ENCODE data around the gene OPRM1.

OPRM1 gene

DNA sequence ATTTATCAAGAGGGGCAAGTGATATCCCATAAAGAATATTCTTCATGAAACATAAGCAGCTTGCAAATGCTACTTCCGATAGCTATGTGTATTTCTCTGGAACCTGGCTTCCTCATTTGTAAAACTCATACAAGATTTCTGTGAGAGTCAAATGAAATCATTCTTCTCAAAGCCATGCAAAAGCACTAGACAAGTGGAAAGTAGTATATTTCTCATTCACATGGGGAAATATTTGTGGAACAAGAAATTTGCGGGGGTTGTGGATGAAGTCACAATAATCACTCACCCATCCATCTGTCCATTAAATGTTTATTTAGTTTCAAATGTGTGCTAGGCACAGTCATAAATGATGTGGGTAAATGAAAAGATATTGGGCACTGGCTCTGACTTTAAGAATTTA is 167.1 kb downstream of the OPRM1 start:
- no peak for DNase-seq (ENCODE audit: low read depth)

DNA sequence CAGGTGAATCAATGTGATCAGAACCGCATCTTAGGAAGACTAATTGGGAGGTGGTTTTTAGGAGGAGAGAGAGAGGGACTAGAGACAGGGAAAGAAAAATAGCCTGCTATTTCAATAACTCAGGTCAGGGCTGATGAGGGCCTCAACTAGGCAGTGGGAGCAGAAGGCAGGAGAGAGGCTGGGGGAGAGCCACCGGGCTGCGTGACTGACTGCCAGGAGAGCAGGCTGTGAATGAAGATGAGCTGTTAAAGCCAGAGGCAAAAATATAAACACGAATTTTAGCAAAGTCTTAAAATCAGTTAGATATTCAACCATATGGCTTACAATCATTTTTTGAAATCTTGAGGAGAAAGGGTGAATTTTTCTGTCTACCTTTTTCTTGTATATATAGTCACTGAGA is 168.0 kb downstream of the OPRM1 start:
- DNase-seq (ENCODE audit: low read depth) = no peak

DNA sequence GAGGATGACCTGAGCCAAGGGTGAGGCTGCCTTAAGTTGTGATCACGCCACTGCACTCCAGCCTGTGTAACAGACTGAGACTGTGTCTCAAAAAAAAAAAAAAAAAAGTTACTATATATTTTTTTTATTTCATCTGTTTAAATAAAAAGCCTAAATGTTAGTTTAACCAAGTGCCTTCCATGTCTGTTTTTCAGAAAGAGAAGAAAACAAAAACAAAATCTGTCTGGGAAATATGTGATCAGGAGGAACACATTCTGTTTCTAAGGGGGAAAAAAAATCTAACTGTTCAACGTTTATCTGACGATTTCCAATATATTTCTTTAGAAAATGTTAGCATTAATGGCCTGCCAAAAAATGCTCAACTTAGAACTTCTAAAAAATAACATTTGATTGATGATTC is 170.5 kb downstream of the OPRM1 start:
- DNase-seq (ENCODE audit: low read depth) = no peak

DNA sequence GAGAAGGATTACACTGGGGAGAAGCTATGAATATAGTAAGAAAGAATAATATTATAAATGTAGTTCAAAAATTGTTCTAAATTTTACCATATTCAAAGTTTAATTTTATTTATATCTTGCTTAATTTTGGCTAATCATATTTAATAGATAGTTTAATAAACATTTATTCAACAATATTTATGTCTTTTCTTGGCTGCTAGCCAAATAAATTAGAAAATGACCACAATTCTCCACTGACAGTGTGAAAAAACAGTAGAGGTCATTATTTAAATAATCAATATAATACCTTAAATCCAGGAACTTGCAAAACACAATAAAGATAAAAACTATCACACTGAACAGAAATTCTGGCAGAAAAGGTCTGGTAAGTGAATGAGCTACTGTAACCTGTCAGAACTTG is 171.6 kb downstream of the OPRM1 start:
- DNase-seq (ENCODE audit: low read depth) = no peak

DNA sequence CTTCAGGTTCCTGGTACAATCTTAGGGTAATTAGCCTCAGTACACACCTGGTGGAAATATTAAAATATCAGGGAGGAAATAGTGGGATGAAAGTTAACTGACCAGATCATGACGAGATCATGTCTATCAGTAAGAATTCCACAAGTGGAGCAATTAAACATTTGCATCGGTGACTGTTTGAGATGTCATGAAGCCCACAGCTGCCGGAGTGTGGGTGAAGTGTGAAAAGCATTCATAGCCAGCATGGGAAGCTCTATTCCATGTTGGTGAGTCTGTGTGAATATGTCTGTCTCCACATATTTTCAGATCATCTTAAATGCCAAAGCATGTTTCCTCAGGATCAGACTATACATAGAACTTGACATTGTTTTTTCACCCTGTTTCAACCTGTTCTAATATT is 174.7 kb downstream of the OPRM1 start:
- DNase-seq (ENCODE audit: low read depth) = no peak

DNA sequence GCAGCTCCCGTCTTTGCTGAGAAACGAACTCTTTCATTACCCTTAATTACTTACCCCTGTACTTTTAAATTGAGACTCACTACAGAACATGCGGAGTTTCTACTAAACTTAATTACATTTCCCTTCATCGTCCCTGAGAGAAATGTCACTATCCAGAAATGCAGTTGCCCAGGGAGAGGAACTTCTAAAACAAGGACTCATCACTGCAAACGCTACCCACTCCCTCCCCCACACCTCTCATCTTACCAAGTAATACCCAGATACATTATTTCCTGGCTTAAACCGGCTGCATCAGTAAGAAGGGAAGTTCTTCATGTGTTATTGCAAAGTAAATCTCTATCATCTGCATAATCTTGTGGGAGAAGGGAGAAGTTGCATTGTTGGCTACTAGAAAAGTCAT is 179.3 kb downstream of the OPRM1 start:
- DNase-seq (ENCODE audit: low read depth) = no peak

DNA sequence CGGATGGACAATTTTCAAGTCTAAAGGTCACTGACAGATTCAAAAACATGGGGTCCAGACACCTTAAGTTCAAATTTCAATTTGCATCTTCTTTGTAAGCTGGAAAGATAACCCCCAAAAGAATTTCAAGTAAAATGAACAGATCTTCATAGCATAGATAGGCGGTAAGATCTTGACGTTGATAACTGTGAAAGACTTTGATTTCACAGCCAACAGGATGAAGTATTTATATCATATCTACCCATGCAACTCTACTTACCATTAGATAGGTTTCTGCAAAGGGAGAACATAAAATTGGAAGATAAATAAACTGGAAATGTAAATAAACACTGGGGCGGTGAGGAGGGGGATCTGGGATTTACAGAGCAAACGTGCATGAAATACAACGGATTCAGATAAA is 179.7 kb downstream of the OPRM1 start:
- DNase-seq (ENCODE audit: low read depth) = no peak

DNA sequence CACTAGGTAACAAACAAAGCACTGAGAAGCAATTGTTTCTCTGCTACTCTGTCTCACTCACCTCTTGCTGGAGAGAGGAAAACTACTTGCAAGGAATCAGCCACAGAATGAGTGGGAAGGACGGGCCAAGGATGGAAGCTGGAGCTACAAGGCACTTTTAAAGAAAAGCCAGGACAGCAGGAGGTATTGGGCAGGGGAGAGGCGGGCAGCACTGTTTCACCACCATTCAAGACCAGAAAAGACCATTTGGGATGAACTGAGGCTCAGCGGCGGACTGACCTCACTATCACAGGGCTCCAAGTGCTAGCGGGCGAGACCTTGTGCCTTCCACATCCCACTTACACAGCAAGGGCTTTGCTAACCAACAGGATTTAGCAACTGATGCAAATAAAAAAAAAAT is 180.2 kb downstream of the OPRM1 start:
- DNase-seq (ENCODE audit: low read depth) = no peak

DNA sequence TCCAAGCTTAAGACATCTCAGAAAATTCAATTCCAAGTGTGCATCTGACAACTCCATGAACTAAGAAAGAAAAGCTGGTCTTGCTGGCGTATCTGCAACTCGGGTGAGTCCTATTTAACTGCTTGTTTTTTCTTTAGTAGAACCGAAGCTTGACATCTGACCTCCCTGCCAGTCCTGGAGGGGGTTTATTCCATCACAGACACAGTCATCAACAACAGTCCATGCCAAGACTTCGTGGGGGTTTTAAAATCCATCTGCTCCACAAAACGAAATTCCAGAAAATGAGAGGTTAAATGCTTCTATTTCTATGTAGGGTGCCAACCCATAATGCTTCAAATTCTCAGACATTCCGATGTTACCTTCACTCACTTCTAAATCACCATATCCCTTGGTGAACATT is 183.7 kb downstream of the OPRM1 start:
- no peak for DNase-seq (ENCODE audit: low read depth)

DNA sequence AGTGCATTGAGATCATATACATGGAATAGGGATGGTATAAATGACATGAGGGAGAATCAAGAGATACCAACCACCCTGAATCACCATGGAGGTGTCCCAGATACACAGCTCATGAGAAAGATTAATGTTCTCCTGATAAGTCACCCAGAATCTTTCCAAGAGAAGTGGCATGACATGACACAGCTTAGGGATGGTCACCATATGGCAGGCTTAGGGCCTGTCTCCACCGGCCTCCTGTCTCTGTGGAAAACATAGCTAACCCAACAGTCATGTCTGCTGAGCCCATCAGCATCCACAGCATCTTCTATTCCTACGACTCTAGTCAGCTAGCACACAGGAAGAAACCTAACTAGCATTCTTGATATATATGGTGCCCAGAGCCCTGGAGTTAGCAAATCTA is 184.3 kb downstream of the OPRM1 start:
- DNase-seq (ENCODE audit: low read depth) = no peak

DNA sequence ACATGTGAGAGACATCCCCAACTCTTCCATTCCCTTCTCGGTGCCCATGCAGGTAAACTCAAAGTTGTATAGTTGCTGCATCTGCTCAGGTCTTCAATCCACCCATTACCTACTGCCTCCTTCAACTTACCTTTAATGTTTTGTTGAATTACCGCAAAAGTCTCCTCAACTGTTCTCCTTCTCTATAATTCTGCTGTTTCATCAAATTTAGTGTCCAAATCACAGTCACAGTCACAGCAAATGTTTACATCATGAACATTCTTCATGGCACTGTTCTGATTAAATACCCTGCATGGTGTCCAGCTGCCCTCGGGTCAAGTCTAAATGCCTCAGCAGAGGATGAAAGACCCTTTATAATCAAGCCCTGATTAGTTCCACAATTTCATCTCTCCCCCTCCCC is 187.4 kb downstream of the OPRM1 start:
- no peak for DNase-seq (ENCODE audit: low read depth)

DNA sequence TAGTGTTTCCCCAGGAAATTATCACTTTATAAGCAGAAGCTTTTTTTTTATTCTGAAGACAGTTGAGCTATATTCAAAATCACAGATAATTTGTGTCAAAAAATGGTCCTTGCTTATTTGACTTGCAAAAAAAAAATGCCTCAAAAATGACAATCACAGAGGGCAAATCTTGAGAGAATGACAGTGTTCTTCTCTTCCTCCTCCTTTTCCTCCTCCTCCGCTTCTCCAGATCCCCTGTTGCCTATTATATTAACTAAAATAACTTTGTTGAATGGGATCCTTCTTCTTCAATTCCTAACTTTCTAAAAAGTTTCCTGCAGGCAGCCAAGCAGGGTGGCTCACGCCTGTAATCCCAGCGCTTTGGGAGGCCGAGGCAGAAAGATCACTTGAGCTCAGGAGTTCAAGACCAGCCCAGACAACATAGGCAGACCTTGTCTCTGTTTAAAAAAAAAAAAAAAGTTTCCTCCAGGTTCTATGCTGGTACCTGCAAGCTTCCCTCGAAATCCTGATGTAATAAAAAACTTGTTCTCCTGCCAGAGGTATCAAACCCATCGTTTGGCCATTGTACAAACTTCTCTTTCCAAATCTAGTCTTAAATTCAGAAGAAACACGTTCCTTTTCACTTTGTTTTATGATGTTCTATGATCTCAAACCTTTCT is 189.0 kb downstream of the OPRM1 start:
- no peak for DNase-seq (ENCODE audit: low read depth)

DNA sequence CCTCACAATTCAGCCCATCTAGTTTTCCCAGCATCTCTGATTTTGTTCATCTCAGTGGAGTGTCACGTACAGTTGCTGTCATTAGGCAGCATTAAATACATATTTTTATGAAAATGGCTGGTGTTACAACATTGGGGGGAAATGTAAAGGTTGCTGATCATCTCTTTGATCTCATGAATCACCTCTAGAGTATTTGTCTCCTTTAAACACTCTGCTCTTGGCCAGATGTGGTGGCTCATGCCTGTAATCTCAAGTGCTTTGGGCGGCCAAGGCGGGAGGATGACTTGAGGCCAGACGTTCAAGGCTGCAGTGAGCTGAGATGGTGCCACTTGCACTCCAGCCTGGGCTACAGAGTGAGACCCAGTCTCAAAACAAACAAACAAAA is 189.5 kb downstream of the OPRM1 start:
- no peak for DNase-seq (ENCODE audit: low read depth)

DNA sequence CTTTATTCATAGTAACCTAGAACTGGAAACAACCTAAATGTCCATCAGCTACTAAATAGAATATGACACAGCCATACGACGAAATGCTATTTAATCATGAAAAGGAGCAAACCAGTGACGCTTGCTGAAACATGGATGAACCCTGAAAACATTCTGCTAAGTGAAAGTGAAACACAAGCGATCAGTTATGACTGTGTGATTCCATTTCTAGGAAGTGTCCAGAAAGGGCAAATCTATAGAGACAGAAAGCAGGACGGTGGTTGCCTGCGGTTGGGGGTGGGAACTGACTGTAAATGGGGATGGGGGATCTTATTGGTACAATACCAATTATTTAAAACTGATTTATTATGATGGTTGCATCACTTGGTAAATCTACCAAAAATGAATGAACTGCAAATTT is 190.7 kb downstream of the OPRM1 start:
- DNase-seq (ENCODE audit: low read depth) = no peak

DNA sequence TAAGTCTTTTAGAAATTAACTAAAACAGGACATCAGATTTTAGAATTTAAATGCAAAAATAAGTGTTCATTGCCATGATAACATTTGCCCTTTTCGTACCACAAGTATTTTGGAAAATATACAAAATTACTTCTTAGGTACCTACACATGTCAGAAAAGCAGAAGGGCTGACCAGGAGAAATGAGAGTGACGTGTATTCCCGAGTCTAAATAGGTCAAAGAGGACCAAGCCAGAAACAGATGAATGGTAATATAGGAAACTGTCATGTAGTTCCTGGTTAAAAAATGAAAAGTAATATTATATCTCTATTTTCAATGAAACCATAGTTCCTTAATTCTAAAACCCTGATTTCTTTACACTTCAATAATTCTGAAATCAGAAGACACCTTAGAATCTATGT is 191.4 kb downstream of the OPRM1 start:
- no peak for DNase-seq (ENCODE audit: low read depth)

DNA sequence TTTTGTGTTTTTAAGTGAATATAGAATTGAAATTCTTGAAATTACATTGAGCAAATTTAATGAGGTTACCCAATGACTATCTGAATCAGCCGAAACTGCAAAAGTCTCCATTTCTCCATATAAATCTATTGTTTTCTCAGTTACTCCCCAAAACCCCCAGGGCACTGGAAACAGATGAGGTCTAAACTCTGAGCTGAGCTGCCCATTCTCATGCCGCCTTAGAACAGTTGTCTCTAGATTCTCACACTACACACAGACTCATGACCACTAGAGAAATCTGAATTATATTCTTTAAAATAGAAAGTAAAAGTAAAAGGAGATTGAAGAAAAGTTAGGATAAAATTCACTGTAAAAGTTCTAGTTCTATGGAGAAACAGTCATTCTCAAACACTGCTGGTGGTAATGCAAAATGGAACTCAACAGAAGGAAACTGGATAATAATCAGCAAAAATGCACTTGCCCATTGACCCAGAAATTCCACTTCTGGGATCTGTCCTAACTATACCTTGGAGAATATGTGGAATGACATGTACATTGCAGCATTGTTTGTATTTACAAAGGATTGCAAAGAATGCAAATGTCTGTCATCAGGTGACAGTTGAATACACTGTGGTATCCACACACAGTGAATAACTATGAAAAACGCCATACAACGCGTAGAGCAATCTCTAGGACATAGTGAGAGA is 192.0 kb downstream of the OPRM1 start:
- no peak for DNase-seq (ENCODE audit: low read depth)

DNA sequence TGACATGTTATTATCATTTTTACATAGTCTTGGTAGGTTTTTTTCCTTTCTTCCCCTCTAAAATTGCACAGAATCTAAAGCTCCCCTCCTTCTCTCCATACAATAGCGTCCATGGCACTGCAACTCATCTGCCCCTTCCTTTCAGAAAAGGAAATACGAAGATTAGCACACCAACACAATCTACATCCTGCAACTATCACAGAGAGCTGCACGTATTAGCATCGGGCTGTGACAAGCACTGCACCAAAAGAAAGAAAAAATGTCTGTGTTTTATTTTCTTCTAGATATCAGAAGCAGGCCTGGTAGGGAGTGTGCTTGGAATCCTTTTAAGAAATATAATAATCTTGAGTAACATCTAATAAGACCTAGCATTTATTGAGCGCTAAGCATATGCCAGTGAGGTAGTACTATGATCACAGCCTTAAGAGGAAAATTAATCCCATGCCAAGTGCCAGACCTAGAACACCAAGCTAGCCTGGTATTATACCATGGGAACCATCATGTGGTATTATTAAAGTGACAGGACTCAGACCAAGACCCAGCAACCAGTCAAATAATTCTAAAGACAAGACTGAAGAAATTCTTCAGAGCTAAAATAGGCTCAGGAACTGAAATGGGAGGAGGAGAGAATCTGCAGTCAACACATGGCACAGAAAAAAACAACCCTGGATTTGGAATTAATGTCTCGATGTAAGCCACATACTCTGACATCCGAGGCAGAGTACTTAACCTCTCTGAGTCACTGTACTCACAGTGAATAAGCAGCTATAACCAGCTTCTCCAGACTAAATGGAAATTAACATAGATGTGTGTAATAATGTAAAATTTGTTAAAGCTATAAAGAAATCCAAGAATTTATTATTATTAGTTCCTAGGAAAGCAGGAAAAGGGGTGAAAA is 193.2 kb downstream of the OPRM1 start:
- no peak for DNase-seq (ENCODE audit: low read depth)

DNA sequence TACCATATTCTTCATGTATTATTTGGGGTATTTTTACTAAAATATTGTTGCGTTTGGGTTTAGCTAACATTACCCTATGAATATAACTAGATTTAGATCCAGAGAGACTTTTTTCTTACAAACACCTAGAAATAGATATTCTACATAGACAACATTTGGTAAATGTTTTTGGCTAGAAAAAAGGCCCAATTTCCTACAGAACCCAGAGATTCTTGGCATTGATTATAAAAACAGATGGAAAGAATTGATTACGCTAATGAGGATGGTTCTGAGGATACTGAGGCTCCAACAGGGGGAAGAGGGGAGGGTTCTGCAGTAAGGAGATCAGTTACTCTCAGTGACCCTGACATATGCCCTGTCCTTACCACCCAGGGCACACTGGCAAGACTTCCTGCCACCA is 194.3 kb downstream of the OPRM1 start:
- no peak for DNase-seq (ENCODE audit: low read depth)

DNA sequence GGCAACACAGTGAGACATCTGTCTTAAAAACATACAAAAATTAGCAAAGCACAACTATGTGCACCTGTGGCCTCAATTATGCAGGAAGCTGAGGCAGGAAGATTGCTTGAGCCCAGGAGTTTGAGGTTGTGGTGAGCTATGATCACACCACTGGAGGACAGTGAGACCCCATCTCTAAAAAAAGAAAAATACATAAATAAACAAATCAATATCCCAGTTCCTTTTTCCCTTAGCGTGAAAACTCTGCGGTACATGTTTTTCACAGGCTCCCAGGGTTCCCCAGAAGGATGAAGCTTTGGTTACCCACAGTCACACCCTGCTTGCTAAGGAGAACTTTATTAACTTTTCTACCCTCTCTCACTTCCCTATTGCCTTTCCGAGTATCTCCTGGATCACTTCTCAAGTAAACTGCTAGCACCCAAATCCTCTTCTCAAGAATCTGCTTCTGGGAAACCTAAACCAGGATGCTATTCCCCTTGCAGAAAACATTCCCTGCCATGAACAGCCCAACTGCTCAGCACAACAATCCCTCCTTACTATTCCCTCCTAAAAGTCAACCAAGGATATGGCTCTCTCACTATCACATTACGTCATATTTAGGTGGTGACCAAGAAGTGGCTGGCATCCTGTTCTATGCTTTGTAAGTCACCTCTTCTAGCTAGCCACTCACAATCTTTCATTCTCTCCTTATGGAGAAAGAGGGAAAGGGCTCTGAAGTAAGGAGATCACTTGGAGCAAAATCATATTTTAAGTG is 195.2 kb downstream of the OPRM1 start:
- DNase-seq (ENCODE audit: low read depth) = no peak

DNA sequence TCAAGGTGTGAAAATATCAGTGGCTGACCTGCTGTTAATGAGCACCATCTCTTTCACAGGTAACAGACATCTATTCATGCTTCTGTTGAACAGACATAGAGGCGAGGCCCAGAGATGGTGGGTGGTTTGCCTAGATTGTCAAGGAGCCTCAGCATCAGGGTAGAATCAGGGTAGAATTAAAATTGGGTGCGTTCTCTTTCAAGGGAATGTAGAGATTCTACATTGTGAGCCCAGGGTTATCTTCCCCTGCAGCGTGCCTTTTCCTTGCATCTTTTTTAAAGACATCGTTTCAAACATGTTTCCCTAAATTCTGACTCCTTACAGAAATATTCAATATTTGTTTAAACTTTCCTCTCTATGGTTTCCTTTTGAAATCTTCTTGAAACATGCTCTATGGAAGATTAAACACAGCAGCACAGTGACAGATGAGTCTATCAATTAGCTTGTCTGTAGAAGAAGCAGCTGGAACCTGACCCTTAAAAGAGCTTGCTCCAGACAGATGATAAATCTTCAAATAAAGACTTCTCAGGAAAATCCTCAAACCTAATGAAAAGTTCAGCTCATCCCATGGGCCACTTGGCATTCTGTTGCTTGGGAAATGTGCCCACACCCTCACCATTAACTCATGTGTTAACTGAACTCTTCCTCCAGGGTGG is 197.7 kb downstream of the OPRM1 start:
- no peak for DNase-seq (ENCODE audit: low read depth)

DNA sequence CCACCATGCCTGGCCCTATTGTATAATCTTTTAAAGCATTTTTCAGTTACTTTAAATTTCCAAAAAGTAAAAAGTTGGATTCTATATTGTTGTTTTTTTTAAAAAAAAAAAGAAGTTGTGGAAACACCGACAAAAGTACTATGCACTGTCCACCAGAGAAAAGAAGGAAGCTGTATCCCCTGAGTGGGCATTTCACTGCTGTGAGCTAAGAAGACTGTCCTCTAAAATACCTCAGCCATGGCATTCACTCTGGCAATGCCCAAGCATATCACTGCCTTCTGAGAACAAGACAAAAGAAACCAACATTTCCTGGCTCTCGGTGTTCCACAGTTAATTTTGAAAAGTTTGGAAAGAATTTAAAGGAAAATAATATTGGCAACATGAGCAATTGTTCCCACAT is 199.8 kb downstream of the OPRM1 start:
- no peak for DNase-seq (ENCODE audit: low read depth)

DNA sequence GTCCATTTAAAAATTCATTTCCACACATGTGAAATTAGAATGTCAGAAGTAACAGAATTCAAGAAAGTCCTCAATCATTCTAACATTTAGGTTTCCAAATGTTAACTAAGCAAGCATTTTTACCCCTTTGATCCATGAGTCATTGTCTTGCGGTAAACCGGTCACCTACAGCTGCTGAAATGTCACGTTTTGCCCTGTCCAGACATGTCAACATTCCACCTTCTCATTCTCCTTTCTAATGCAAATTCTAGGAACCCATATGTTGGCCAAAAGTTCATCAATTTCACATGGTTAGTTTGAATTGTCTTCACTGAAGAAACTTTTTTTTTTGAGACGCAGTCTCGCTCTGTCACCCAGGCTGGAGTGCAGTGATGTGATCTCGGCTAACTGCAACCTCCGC is 200.4 kb downstream of the OPRM1 start:
- DNase-seq (ENCODE audit: low read depth) = no peak
